Activated T-cell treated with anti-CD3 and anti-CD28 coated beads for 48 hours (primary cell): ENCODE data around the gene AATK.

Source experiments
- DNase-seq: peaks from one replicate; pipeline ENCODE4 v3.0.0-alpha.2; 2020; ENCODE audit warnings: low read depth

Gene AATK

GRCh38 chr17:81143200-81143527 is 22.9 kb downstream of the AATK start:
- DNase-seq, result no peak

GRCh38 chr17:81142301-81143199 is 23.5 kb downstream of the AATK start:
- DNase-seq, result peak; percentile 47

GRCh38 chr17:81140695-81141094 is 25.3 kb downstream of the AATK start:
- no peak for DNase-seq

GRCh38 chr17:81140018-81140417 is 26.0 kb downstream of the AATK start:
- no peak for DNase-seq

- DNase-seq, result no peak
Observed at GRCh38 chr17:81139428-81139827, 26.6 kb downstream of the AATK start.

GRCh38 chr17:81138500-81138899 is 27.5 kb downstream of the AATK start:
- DNase-seq, result no peak

- DNase-seq, result no peak
Observed at GRCh38 chr17:81138083-81138482, 27.9 kb downstream of the AATK start.

- DNase-seq, result no peak
Observed at GRCh38 chr17:81137248-81137647, 28.8 kb downstream of the AATK start.

GRCh38 chr17:81136366-81136765 is 29.7 kb downstream of the AATK start:
- no peak for DNase-seq

- no peak for DNase-seq
Observed at GRCh38 chr17:81135505-81136278, 30.3 kb downstream of the AATK start.

- DNase-seq, result no peak
Observed at GRCh38 chr17:81134064-81134781, 31.8 kb downstream of the AATK start.

- no peak for DNase-seq
Observed at GRCh38 chr17:81132770-81133723, 33.0 kb downstream of the AATK start.

- DNase-seq, result no peak
Observed at GRCh38 chr17:81132197-81132540, 33.9 kb downstream of the AATK start.

- DNase-seq, result no peak
Observed at GRCh38 chr17:81131486-81132196, 34.4 kb downstream of the AATK start.

GRCh38 chr17:81130385-81131361 is 35.3 kb downstream of the AATK start:
- DNase-seq, result no peak

GRCh38 chr17:81129711-81130367 is 36.2 kb downstream of the AATK start:
- DNase-seq, result no peak

- DNase-seq, result no peak
Observed at GRCh38 chr17:81129289-81129688, 36.7 kb downstream of the AATK start.

GRCh38 chr17:81128774-81129173 is 37.2 kb downstream of the AATK start:
- no peak for DNase-seq

GRCh38 chr17:81128338-81128737 is 37.7 kb downstream of the AATK start:
- DNase-seq, result no peak
